ENCODE results near the gene PNLIPRP3.

PNLIPRP3 gene

GRCh38 chr10:116511365-116511764 is 83.7 kb downstream of the PNLIPRP3 start:
- no peak for DNase-seq (ENCODE audit: low spot score)

DNA sequence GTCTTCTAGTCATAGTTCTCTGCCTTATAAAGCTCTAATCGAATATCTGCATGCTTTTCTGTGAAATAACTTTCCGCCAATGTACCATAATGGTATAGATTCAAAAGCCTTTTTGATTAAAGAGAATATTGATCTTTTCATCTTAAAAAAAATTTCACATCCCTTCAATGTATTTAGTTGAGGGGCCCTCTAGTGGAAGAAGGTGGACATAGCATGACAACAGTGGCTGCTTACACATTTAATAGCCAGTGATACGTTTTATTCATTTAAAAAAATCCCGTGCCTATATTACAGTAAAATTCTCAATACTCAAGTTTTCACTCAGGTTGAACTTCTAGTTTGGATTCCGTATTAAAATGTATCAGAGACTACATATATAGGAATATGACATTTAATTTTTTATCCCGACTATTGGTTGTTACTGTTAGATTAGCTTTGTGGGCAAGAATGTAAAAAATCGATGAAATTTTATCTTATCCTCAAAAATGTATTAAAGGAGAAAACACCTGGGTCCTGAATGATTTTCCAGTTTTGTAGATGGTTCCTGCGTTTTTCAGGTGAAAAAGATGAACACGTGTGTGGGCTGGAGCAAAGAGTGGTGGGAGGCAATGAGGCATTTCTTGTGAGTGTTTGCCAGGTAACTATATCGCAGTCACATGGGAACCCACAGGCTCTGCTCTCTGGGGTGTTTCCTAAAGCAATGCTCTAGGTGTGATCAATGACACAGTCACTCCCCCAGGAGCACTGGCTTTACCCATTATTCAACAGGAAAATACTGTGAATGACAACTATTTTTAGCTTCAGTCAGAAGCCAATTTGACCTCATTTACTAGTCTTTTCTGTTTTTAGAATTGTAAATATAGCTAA is 94.0 kb downstream of the PNLIPRP3 start:
- DNase-seq (ENCODE audit: low spot score): peak; percentile 46

- no peak for DNase-seq (ENCODE audit: low spot score)
Observed at GRCh38 chr10:116522803-116523381, 95.2 kb downstream of the PNLIPRP3 start.

GRCh38 chr10:116524736-116525135 is 97.1 kb downstream of the PNLIPRP3 start:
- no peak for DNase-seq (ENCODE audit: low spot score)

DNA sequence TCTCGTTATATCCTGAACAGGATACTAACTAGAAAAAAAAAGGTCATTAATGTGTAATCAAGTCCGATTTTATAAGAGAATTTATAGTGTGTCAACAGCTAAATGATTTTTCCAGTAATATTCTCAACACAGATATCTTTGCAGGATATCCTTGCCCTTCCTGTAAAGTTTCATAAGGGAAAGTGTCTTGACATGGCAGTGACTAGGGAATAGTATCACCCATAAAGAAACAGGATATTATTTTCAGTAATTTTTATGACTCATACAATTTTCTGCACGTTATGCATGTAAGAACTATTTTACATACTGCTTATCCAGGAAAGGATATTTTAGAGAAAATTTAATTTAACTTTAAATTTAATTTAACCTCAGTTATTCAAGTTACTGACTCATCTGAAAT is 98.6 kb downstream of the PNLIPRP3 start:
- DNase-seq (ENCODE audit: low spot score): no peak
